Gastrocnemius medialis (tissue), 4 donors: Measurements from ENCODE around the gene LIN52.

Source experiments
- CTCF ChIP-seq, 5 experiments: fragments of 450-650 bp in 3 of 5; fragments of 200-600 bp in 2 of 5; sonication (generic) in 2 of 5; IDR thresholded peaks in 4 of 5; conservative IDR thresholded peaks in 1 of 5; 1 replicate in 4 of 5; 2 replicates in 1 of 5; pipeline ENCODE4 v1.5.1; 2016 to 2019; ENCODE audit warnings: antibody characterized with exemption in 5 of 5, mild to moderate bottlenecking in 3 of 5, moderate library complexity in 3 of 5
- POLR2A ChIP-seq, 2 donors: fragments of 450-650 bp; IDR thresholded peaks; one replicate each; pipeline ENCODE4 v1.6.1; 2017; ENCODE audit warnings: antibody characterized with exemption in 2 of 2, mild to moderate bottlenecking in 2 of 2, moderate library complexity in 2 of 2

DNA sequence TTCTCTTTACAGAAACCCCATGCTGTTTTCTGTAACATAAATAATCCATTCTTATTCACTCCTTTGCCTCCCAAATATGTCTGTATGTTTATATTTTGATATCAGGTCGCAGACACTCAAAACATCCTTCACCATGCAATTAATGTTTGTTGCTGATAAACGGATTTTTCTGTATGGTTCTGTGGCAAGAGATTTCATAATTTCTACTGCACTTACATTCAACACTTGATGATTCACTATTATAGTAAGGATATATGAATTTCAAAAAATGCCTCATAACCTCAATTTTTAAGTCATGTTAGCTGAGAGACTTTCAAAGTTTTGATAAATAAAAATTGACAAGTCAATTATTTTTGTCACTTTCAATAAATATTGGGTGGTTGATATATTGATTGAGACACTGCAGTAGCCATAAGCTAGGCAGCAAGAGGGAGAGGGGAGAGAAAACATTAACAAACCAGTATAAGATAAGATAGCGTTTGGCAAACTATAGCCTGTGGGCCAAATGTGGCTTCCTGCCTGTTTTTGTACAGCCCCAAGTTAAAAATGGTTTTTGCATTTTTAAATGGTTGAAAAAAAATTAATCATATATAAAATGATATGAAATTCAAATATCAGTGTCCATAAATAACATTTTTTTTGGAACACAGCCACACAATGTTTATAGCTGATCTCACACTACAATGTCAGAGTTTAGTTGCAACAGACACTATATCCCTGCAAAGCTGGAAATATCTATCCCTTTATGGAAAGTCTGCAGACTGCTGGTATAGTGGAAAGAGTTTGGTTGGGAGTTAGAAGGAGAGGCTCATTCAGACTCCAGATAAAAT lies 18.8 kb upstream of the LIN52 start:
- TF ChIP-seq CTCF (IDR thresholded peaks at IDR 0.05 in 4 of 5, conservative IDR thresholded peaks at IDR 0.05 in 1 of 5) = no peak
- no peak for TF ChIP-seq POLR2A (IDR thresholded peaks at IDR 0.05)
